Measurements from ENCODE around the gene ZNF263.

Gene ZNF263

GRCh38 chr16:3282103-3282729 lies 1.1 kb upstream of the ZNF263 start:
- Histone ChIP-seq H3K9ac (ENCODE audit: low read depth, low read length) (peak overlapping the region; percentile 89), H3K9me3 (ENCODE audit: control insufficient read depth, insufficient read depth, low read length) (peaks cover 15% of the 10 kb centered on the region), H3K36me3 (ENCODE audit: insufficient read depth, low read length) (peaks cover 11% of the 10 kb centered on the region; the same call in 1 of the 2 replicates), H3K4me1 (ENCODE audit: insufficient read depth, low read length) (peaks cover 2% of the 10 kb centered on the region; the same call in 1 of the 2 replicates)

GRCh38 chr16:3283543-3284447 lies 504 bp downstream of the ZNF263 start:
- peaks cover 2% of the 10 kb centered on the region; the same call in 1 of the 2 replicates for H3K4me1 ChIP-seq (ENCODE audit: insufficient read depth, low read length)
- H3K9ac ChIP-seq (ENCODE audit: low read depth, low read length) = peak overlapping the region; percentile 89
- peaks cover 18% of the 10 kb centered on the region; the same call in 1 of the 2 replicates for H3K36me3 ChIP-seq (ENCODE audit: insufficient read depth, low read length)
- H3K9me3 ChIP-seq (ENCODE audit: control insufficient read depth, insufficient read depth, low read length) = peaks cover 25% of the 10 kb centered on the region

GRCh38 chr16:3285131-3285530 lies 1.8 kb downstream of the ZNF263 start:
- Histone ChIP-seq H3K9ac (ENCODE audit: low read depth, low read length) (peak overlapping the region; percentile 89), H3K36me3 (ENCODE audit: insufficient read depth, low read length) (peaks cover 32% of the 10 kb centered on the region), H3K9me3 (ENCODE audit: control insufficient read depth, insufficient read depth, low read length) (peaks cover 38% of the 10 kb centered on the region), H3K4me1 (ENCODE audit: insufficient read depth, low read length) (peaks cover 2% of the 10 kb centered on the region; the same call in 1 of the 2 replicates)

GRCh38 chr16:3289998-3290673 lies 6.8 kb downstream of the ZNF263 start:
- Histone ChIP-seq H3K9ac (ENCODE audit: low read depth, low read length) (no peak overlapping the region), H3K4me1 (ENCODE audit: insufficient read depth, low read length) (peaks cover 2% of the 10 kb centered on the region; the same call in 1 of the 2 replicates), H3K9me3 (ENCODE audit: control insufficient read depth, insufficient read depth, low read length) (peaks cover 48% of the 10 kb centered on the region), H3K36me3 (ENCODE audit: insufficient read depth, low read length) (peaks cover 46% of the 10 kb centered on the region)

GRCh38 chr16:3292604-3293003 lies 9.3 kb downstream of the ZNF263 start:
- Histone ChIP-seq H3K9ac (ENCODE audit: low read depth, low read length) (no peak overlapping the region), H3K9me3 (ENCODE audit: control insufficient read depth, insufficient read depth, low read length) (peaks cover 30% of the 10 kb centered on the region), H3K36me3 (ENCODE audit: insufficient read depth, low read length) (peaks cover 35% of the 10 kb centered on the region), H3K4me1 (ENCODE audit: insufficient read depth, low read length) (no peaks in the 10 kb centered on the region)

GRCh38 chr16:3295209-3295608 lies 11.9 kb downstream of the ZNF263 start:
- peaks cover 16% of the 10 kb centered on the region for H3K36me3 ChIP-seq (ENCODE audit: insufficient read depth, low read length)
- peaks cover 16% of the 10 kb centered on the region for H3K9me3 ChIP-seq (ENCODE audit: control insufficient read depth, insufficient read depth, low read length)
- no peaks in the 10 kb centered on the region for H3K4me1 ChIP-seq (ENCODE audit: insufficient read depth, low read length)
- H3K9ac ChIP-seq (ENCODE audit: low read depth, low read length) = no peak overlapping the region

GRCh38 chr16:3295783-3296182 lies 12.5 kb downstream of the ZNF263 start:
- H3K9me3 ChIP-seq (ENCODE audit: control insufficient read depth, insufficient read depth, low read length) = peaks cover 12% of the 10 kb centered on the region

GRCh38 chr16:3304370-3304769 lies 21.1 kb downstream of the ZNF263 start:
- H3K36me3 ChIP-seq (ENCODE audit: insufficient read depth, low read length) = peaks cover 13% of the 10 kb centered on the region
- peak overlapping the region; percentile 86 for H3K9ac ChIP-seq (ENCODE audit: low read depth, low read length)
- no peaks in the 10 kb centered on the region for H3K4me1 ChIP-seq (ENCODE audit: insufficient read depth, low read length)
- H3K9me3 ChIP-seq (ENCODE audit: control insufficient read depth, insufficient read depth, low read length) = peaks cover 29% of the 10 kb centered on the region

More at GRCh38 chr16:3295783-3296182, 12.5 kb downstream of the ZNF263 start:
- Histone ChIP-seq H3K36me3 (ENCODE audit: insufficient read depth, low read length) (peaks cover 10% of the 10 kb centered on the region), H3K9ac (ENCODE audit: low read depth, low read length) (no peak overlapping the region), H3K4me1 (ENCODE audit: insufficient read depth, low read length) (no peaks in the 10 kb centered on the region)

GRCh38 chr16:3305109-3306068 lies 22.1 kb downstream of the ZNF263 start, which contains the start of the genes TIGD7 and ZNF75A:
Gene TIGD7 (minus strand): TSS chr16:3305430. CDS start chr16:3300614, 4,816 bp downstream.
Gene ZNF75A (plus strand): TSS chr16:3305497. CDS start chr16:3308429, 2,932 bp downstream.
- Histone ChIP-seq H3K9ac (ENCODE audit: low read depth, low read length) (peak within 1 kb of the TSS; percentile 86), H3K9me3 (ENCODE audit: control insufficient read depth, insufficient read depth, low read length) (peaks cover 24% of the 10 kb centered on the region), H3K36me3 (ENCODE audit: insufficient read depth, low read length) (peaks cover 21% of the 10 kb centered on the region), H3K4me1 (ENCODE audit: insufficient read depth, low read length) (no peaks in the 10 kb centered on the region)

- no peaks in the 10 kb centered on the region for H3K4me1 ChIP-seq (ENCODE audit: insufficient read depth, low read length)
- H3K9me3 ChIP-seq (ENCODE audit: control insufficient read depth, insufficient read depth, low read length) = peaks cover 30% of the 10 kb centered on the region
- H3K9ac ChIP-seq (ENCODE audit: low read depth, low read length) = peak overlapping the region; percentile 86; the same call in 1 of the 2 replicates
- H3K36me3 ChIP-seq (ENCODE audit: insufficient read depth, low read length) = peaks cover 28% of the 10 kb centered on the region
Measured at GRCh38 chr16:3306078-3306477, 22.8 kb downstream of the ZNF263 start.

- Histone ChIP-seq H3K9me3 (ENCODE audit: control insufficient read depth, insufficient read depth, low read length) (peaks cover 54% of the 10 kb centered on the region), H3K4me1 (ENCODE audit: insufficient read depth, low read length) (no peaks in the 10 kb centered on the region), H3K9ac (ENCODE audit: low read depth, low read length) (no peak overlapping the region), H3K36me3 (ENCODE audit: insufficient read depth, low read length) (peaks cover 75% of the 10 kb centered on the region)
Measured at GRCh38 chr16:3311496-3311895, 28.2 kb downstream of the ZNF263 start.

GRCh38 chr16:3317315-3317999 lies 34.2 kb downstream of the ZNF263 start:
- Histone ChIP-seq H3K36me3 (ENCODE audit: insufficient read depth, low read length) (peaks cover 56% of the 10 kb centered on the region), H3K9me3 (ENCODE audit: control insufficient read depth, insufficient read depth, low read length) (peaks cover 51% of the 10 kb centered on the region), H3K4me1 (ENCODE audit: insufficient read depth, low read length) (no peaks in the 10 kb centered on the region), H3K9ac (ENCODE audit: low read depth, low read length) (no peak overlapping the region)

GRCh38 chr16:3321816-3322215 lies 38.5 kb downstream of the ZNF263 start:
- peaks cover 15% of the 10 kb centered on the region for H3K36me3 ChIP-seq (ENCODE audit: insufficient read depth, low read length)
- no peak overlapping the region for H3K9ac ChIP-seq (ENCODE audit: low read depth, low read length)
- no peaks in the 10 kb centered on the region for H3K4me1 ChIP-seq (ENCODE audit: insufficient read depth, low read length)
- peaks cover 26% of the 10 kb centered on the region for H3K9me3 ChIP-seq (ENCODE audit: control insufficient read depth, insufficient read depth, low read length)
